ENCODE data around the gene HLA-E. TPM values are rescaled to one million over a fixed set of nuclear protein-coding genes. Genes with fewer than 3 reads are reported as not detected.

HLA-E gene
- total and polyA plus RNA-seq, 2 of the 13 experiments (the other 11 are each of a cell fraction or from before 2014, with no cell fraction given) = 45.2 to 90.4 TPM

DNA sequence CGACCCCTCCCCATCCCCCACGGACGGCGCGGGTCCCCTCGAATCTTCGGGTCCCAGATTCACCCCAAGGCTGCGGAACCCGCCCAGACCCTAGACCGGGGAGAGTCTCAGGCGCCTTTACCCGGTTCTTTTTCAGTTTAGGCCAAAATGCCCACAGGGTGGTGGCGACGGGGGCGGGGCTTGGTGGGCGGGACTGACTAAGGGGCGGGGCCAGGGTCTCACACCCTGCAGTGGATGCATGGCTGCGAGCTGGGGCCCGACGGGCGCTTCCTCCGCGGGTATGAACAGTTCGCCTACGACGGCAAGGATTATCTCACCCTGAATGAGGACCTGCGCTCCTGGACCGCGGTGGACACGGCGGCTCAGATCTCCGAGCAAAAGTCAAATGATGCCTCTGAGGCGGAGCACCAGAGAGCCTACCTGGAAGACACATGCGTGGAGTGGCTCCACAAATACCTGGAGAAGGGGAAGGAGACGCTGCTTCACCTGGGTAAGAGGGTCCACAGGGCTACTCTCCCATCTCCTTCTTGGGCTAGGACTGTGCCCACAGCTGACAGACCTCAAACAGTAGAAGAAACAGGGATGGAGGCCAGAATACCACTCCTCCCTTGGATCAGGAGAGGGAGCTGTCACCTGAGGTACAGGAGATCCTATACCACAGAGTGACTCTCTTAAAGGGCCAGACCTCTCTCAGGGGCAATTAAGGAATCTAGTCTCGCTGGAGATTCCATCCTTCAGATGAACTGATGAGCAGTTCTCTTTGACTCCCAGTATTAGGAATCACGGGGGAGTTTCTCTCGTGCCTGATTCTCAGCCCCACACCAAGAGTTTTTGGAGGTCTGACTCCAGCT is 942 bp downstream of the HLA-E start (continued):
- TF ChIP-seq, protein P1, sequence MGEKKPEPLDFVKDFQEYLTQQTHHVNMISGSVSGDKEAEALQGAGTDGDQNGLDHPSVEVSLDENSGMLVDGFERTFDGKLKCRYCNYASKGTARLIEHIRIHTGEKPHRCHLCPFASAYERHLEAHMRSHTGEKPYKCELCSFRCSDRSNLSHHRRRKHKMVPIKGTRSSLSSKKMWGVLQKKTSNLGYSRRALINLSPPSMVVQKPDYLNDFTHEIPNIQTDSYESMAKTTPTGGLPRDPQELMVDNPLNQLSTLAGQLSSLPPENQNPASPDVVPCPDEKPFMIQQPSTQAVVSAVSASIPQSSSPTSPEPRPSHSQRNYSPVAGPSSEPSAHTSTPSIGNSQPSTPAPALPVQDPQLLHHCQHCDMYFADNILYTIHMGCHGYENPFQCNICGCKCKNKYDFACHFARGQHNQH (CRISPR knock-in tag; IDR thresholded peaks at IDR 0.05) = no peak
- no peak for TF ChIP-seq TBX2 (CRISPR knock-in tag; IDR thresholded peaks at IDR 0.05; ENCODE audit: borderline replicate concordance)
- TF ChIP-seq, protein P2, sequence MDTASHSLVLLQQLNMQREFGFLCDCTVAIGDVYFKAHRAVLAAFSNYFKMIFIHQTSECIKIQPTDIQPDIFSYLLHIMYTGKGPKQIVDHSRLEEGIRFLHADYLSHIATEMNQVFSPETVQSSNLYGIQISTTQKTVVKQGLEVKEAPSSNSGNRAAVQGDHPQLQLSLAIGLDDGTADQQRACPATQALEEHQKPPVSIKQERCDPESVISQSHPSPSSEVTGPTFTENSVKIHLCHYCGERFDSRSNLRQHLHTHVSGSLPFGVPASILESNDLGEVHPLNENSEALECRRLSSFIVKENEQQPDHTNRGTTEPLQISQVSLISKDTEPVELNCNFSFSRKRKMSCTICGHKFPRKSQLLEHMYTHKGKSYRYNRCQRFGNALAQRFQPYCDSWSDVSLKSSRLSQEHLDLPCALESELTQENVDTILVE (CRISPR knock-in tag; IDR thresholded peaks at IDR 0.05) = no peak
- no peak for TF ChIP-seq GATAD1 (CRISPR knock-in tag; IDR thresholded peaks at IDR 0.05)
- TF ChIP-seq, protein P3, sequence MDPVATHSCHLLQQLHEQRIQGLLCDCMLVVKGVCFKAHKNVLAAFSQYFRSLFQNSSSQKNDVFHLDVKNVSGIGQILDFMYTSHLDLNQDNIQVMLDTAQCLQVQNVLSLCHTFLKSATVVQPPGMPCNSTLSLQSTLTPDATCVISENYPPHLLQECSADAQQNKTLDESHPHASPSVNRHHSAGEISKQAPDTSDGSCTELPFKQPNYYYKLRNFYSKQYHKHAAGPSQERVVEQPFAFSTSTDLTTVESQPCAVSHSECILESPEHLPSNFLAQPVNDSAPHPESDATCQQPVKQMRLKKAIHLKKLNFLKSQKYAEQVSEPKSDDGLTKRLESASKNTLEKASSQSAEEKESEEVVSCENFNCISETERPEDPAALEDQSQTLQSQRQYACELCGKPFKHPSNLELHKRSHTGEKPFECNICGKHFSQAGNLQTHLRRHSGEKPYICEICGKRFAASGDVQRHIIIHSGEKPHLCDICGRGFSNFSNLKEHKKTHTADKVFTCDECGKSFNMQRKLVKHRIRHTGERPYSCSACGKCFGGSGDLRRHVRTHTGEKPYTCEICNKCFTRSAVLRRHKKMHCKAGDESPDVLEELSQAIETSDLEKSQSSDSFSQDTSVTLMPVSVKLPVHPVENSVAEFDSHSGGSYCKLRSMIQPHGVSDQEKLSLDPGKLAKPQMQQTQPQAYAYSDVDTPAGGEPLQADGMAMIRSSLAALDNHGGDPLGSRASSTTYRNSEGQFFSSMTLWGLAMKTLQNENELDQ (CRISPR knock-in tag; IDR thresholded peaks at IDR 0.05; ENCODE audit: borderline replicate concordance) = no peak
- no peak for TF ChIP-seq ZNF101 (CRISPR knock-in tag; IDR thresholded peaks at IDR 0.05; ENCODE audit: borderline replicate concordance, low read depth)
- no peak for TF ChIP-seq ZNF33A (CRISPR knock-in tag; IDR thresholded peaks at IDR 0.05; ENCODE audit: borderline replicate concordance)
- no peak for TF ChIP-seq MIER2 (CRISPR knock-in tag; IDR thresholded peaks at IDR 0.05)
- TF ChIP-seq SCMH1 (CRISPR knock-in tag; IDR thresholded peaks at IDR 0.05; ENCODE audit: borderline replicate concordance) = no peak
- TF ChIP-seq ZNF234 (CRISPR knock-in tag; conservative IDR thresholded peaks at IDR 0.05) = no peak
- TF ChIP-seq POLR2AphosphoS5 (IDR thresholded peaks at IDR 0.05; ENCODE audit: low read depth, low read length) = no peak
- TF ChIP-seq ZNF432 (CRISPR knock-in tag; IDR thresholded peaks at IDR 0.05; ENCODE audit: borderline replicate concordance) = no peak
- TF ChIP-seq ZZZ3 (CRISPR knock-in tag; IDR thresholded peaks at IDR 0.05; ENCODE audit: borderline replicate concordance) = no peak
- no peak for TF ChIP-seq ZNF562 (CRISPR knock-in tag; IDR thresholded peaks at IDR 0.05; ENCODE audit: borderline replicate concordance)
